ENCODE results near the gene RSPH6A. TPM values are rescaled to one million over a fixed set of nuclear protein-coding genes. Genes with fewer than 3 reads are reported as not detected.

RSPH6A gene
- total RNA-seq, 1 donor from 2014 or later, result 0.48 TPM

DNA sequence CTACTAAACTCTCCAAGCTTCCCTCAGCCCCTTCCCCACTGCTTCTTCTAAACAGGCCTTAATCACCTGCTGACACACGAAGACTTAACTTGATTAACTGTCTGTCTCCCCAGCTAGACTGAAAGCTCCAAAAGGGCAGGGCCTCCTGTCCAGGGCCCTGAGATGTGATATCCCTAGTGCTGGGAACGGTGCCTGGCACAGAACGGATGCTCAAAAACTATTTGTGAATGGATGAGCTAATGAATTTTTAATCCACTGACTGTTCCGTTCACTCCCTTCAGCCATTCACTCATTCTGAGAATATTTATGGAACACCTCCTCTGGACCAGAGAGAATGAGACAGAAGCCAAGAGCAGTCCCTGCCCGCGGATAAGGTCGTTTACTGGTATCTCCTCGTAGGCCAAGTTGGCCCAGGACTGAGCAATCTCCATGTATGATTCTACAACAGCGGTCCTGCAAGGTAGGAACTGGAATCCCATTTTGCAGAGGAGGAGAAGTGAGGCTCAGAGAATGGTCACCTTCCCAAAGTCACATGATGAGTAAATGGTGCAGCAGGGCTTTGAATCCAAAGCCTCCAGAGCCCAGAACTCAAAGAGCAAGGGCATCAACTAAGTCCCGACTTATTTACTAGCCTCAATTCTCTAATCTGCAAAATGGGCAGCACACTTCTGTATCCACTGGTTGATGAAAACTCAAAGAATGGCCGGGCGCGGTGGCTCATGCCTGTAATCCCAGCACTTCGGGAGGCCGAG, 25.9 kb downstream of the RSPH6A start:
- Mint-ChIP-seq H3K4me3 (ENCODE audit: low read depth) (no peak overlapping the region), H3K27me3 (no peaks in the 10 kb centered on the region), H3K4me1 (ENCODE audit: low read depth) (peaks cover 19% of the 10 kb centered on the region), H3K36me3 (ENCODE audit: insufficient read depth) (peaks cover 17% of the 10 kb centered on the region), H3K9me3 (ENCODE audit: low read depth) (no peaks in the 10 kb centered on the region), H3K27ac (no peak overlapping the region)
- TF ChIP-seq CTCF (IDR thresholded peaks at IDR 0.05; ENCODE audit: unreplicated experiment), result no peak
- DNase-seq (ENCODE audit: low spot score, unreplicated experiment), result no peak

GRCh38 chr19:45786533-45786894, 28.6 kb downstream of the RSPH6A start:
- Mint-ChIP-seq H3K36me3 (ENCODE audit: insufficient read depth) (peaks cover 17% of the 10 kb centered on the region), H3K27me3 (no peaks in the 10 kb centered on the region), H3K27ac (no peak overlapping the region), H3K4me3 (ENCODE audit: low read depth) (no peak overlapping the region), H3K9me3 (ENCODE audit: low read depth) (no peaks in the 10 kb centered on the region), H3K4me1 (ENCODE audit: low read depth) (peaks cover 6% of the 10 kb centered on the region)
- TF ChIP-seq CTCF (IDR thresholded peaks at IDR 0.05; ENCODE audit: unreplicated experiment), result no peak
- no peak for DNase-seq (ENCODE audit: low spot score, unreplicated experiment)

DNA sequence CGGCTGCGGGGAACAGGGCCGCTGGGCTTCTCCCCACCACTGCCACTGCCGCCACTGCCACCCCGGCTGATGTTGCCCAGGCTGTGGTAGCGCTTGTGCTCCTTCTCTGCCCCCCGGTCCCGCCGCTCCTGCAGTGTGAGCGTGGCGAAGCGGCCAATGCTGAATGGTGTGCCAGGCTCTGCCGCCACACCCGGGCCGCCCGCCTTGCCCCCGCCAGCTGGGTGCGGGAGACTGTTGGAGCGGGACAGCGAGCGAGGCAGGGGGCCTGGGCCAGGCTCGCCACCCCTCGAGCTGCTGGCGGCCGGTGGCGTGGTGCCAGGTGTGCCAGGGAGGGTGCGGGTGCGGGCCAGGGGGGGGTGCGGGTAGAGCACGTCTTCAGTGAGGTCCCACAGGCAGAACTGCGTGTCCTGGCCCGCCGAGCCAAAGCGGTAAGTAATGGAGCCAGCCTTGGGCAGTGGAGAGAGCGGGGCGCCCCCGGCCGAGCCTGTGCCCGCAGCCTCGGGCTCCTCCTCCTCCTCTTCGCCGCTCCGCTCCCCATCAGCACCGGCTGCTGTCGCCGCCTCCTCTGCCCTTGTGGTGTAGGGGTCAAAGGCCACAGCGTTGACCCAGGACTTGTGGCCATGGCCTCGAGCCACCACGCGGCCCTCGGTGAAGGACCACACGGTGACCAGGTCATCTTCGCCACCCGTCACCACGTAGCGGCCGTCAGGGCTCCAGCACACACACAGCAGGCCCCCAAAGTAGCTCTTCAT, 29.2 kb downstream of the RSPH6A start:
- Mint-ChIP-seq H3K27ac (no peak overlapping the region), H3K36me3 (ENCODE audit: insufficient read depth) (peaks cover 17% of the 10 kb centered on the region), H3K4me1 (ENCODE audit: low read depth) (peaks cover 2% of the 10 kb centered on the region), H3K9me3 (ENCODE audit: low read depth) (no peaks in the 10 kb centered on the region), H3K27me3 (no peaks in the 10 kb centered on the region), H3K4me3 (ENCODE audit: low read depth) (no peak overlapping the region)
- DNase-seq (ENCODE audit: low spot score, unreplicated experiment), result no peak
- no peak for TF ChIP-seq CTCF (IDR thresholded peaks at IDR 0.05; ENCODE audit: unreplicated experiment)

DNA sequence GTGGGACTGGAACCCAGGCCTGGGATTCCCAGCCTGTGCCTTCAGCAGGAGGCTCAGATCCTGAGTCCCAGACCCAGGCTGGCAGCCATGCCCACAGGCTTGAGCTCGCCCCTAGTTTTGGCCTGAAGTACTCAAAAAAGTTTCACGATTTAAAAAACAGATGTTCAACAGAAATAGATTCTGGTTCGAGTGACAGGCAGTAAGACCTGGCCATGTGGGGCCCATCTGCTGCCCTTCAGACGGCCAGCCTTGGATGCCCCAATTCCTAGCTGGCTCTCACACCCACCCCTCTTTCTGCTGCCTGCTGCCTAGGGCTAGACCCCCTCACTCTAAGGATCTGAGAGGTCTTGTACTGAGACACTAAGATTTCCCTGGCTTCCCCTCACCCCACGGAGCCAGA, 30.0 kb downstream of the RSPH6A start:
- Mint-ChIP-seq H3K9me3 (ENCODE audit: low read depth) (no peaks in the 10 kb centered on the region), H3K27ac (no peak overlapping the region), H3K27me3 (no peaks in the 10 kb centered on the region), H3K4me3 (ENCODE audit: low read depth) (no peak overlapping the region), H3K36me3 (ENCODE audit: insufficient read depth) (peaks cover 17% of the 10 kb centered on the region), H3K4me1 (ENCODE audit: low read depth) (peaks cover 3% of the 10 kb centered on the region)
- DNase-seq (ENCODE audit: low spot score, unreplicated experiment), result no peak
- no peak for TF ChIP-seq CTCF (IDR thresholded peaks at IDR 0.05; ENCODE audit: unreplicated experiment)

DNA sequence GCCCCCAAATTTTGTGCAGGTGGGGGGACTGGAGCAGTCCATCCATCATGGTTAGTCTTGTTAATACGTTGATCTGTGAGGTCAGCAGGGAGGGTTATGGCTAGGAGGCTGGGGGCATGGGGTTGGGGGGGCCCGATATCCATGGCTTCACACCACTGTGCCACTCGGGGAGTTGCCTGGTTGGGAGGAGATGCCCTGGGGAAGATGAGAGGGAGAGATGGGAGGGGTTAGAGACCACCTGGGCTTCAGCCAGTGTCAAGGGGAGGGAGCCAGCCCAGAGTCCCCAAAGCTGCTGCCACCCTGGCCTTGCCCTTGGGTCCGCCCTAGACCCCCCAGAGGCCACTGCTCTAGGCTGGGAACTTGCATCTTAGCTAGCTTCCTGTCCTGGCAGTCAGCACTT, 31.0 kb downstream of the RSPH6A start:
- Mint-ChIP-seq H3K27ac (no peak overlapping the region), H3K9me3 (ENCODE audit: low read depth) (no peaks in the 10 kb centered on the region), H3K4me1 (ENCODE audit: low read depth) (peaks cover 10% of the 10 kb centered on the region), H3K4me3 (ENCODE audit: low read depth) (no peak overlapping the region), H3K27me3 (no peaks in the 10 kb centered on the region), H3K36me3 (ENCODE audit: insufficient read depth) (peaks cover 20% of the 10 kb centered on the region)
- no peak for TF ChIP-seq CTCF (IDR thresholded peaks at IDR 0.05; ENCODE audit: unreplicated experiment)
- no peak for DNase-seq (ENCODE audit: low spot score, unreplicated experiment)

Measured in progenitor cell of endocrine pancreas (in vitro differentiated cells).